ENCODE data around the gene PRKN. TPM values are rescaled to one million over a fixed set of nuclear protein-coding genes. Genes with fewer than 3 reads are reported as not detected.
A peak's percentile ranks its signal among the peaks of the same experiment; 100 is the strongest.

Gene PRKN
- total and polyA plus RNA-seq, 9 of the 15 experiments (the other 6 are each of a cell fraction or from before 2014, with no cell fraction given), result 0.03 to 0.96 (median 0.15) TPM; not detected in 2

DNA sequence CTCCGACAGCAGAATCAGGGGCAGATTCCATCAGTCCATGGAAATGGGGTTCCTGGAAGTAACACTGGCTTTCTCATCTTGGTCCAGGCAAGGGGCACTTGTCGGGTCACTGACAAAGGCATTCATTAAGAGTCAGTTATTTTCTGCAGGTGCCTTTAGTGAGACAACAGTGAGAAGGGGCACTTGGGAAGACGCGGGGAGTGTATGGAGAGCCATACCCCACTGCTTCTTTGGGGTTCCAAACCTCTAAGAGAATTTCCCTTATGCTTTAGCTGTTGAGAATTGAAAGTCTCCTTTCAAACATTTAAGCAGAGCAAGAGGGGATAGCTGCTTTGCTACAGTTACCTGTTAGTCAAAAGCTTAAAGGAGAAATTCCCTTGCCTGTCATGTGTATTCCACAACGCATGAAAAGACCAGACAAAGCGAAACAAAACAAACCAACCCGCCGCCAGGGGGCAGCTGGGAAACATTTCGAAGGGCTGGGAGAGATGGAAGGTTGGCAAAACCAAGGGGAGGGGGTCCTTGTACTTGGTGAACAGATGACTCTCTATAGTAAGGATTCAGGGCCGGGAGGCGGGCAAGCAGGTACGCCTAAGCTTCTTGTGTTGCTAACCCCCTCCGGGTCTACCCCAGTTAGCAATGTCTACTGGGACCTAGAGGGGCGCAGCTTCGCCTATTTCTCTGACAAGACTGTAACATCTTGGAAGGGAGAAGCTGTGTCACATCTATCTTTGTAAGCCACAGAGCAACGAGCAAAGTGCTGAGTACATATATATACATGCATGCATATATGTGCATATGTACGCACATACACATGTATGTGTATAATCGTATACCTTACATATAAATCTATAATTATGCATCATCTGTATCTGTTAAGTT is 978.8 kb downstream of the PRKN start (continued):
- TF ChIP-seq, protein P1, sequence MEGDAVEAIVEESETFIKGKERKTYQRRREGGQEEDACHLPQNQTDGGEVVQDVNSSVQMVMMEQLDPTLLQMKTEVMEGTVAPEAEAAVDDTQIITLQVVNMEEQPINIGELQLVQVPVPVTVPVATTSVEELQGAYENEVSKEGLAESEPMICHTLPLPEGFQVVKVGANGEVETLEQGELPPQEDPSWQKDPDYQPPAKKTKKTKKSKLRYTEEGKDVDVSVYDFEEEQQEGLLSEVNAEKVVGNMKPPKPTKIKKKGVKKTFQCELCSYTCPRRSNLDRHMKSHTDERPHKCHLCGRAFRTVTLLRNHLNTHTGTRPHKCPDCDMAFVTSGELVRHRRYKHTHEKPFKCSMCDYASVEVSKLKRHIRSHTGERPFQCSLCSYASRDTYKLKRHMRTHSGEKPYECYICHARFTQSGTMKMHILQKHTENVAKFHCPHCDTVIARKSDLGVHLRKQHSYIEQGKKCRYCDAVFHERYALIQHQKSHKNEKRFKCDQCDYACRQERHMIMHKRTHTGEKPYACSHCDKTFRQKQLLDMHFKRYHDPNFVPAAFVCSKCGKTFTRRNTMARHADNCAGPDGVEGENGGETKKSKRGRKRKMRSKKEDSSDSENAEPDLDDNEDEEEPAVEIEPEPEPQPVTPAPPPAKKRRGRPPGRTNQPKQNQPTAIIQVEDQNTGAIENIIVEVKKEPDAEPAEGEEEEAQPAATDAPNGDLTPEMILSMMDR (IDR thresholded peaks at IDR 0.05 in 2 of 3, conservative IDR thresholded peaks at IDR 0.05 in 1 of 3; ENCODE audit: insufficient read depth in 2 of 3, low read depth in 1 of 3, low read length in 3 of 3), result peak; percentile 69 to 72 (median 70)
- TF ChIP-seq CTCFL (IDR thresholded peaks at IDR 0.05; ENCODE audit: borderline replicate concordance, insufficient read depth, low read depth, low read length, poor library complexity, severe bottlenecking) (peak; percentile 54), SRSF1 (IDR thresholded peaks at IDR 0.05; ENCODE audit: low read depth, low read length) (no peak), PHF21A (IDR thresholded peaks at IDR 0.05; ENCODE audit: borderline replicate concordance, low read depth) (no peak), MEF2A (IDR thresholded peaks at IDR 0.05; ENCODE audit: control insufficient read depth, low read depth, low read length) (no peak), ZNF699 (CRISPR knock-in tag; IDR thresholded peaks at IDR 0.05; ENCODE audit: insufficient replicate concordance) (no peak), RBM39 (optimal IDR thresholded peaks at IDR 0.05; ENCODE audit: low read depth, low read length) (no peak), ZNF644 (tag; IDR thresholded peaks at IDR 0.05; ENCODE audit: low read depth) (no peak), ZNF57 (CRISPR knock-in tag; IDR thresholded peaks at IDR 0.05) (no peak), PRPF4 (IDR thresholded peaks at IDR 0.05; ENCODE audit: insufficient read depth, low read depth, low read length, poor library complexity, severe bottlenecking) (no peak), MYC (IDR thresholded peaks at IDR 0.05; ENCODE audit: low read depth, low read length) (no peak), MYC (CRISPR knock-in tag; IDR thresholded peaks at IDR 0.05; ENCODE audit: borderline replicate concordance, low read depth) (no peak), PRMT5 (CRISPR knock-in tag; IDR thresholded peaks at IDR 0.05) (no peak), SMC3 (conservative IDR thresholded peaks at IDR 0.05; ENCODE audit: insufficient read depth, low read depth, low read length) (peak; percentile 75), HDAC6 (IDR thresholded peaks at IDR 0.05; ENCODE audit: low read depth, low read length) (no peak), VEZF1 (CRISPR knock-in tag; IDR thresholded peaks at IDR 0.05) (no peak), HDAC2 (IDR thresholded peaks at IDR 0.05) (no peak)
- TF ChIP-seq, protein P2, sequence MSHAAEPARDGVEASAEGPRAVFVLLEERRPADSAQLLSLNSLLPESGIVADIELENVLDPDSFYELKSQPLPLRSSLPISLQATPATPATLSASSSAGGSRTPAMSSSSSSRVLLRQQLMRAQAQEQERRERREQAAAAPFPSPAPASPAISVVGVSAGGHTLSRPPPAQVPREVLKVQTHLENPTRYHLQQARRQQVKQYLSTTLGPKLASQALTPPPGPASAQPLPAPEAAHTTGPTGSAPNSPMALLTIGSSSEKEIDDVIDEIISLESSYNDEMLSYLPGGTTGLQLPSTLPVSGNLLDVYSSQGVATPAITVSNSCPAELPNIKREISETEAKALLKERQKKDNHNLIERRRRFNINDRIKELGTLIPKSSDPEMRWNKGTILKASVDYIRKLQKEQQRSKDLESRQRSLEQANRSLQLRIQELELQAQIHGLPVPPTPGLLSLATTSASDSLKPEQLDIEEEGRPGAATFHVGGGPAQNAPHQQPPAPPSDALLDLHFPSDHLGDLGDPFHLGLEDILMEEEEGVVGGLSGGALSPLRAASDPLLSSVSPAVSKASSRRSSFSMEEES (CRISPR knock-in tag; IDR thresholded peaks at IDR 0.05), result no peak
